GM04504 (cell line): ENCODE data around the gene NEBL.

Experiments used
- DNase-seq: peaks from one replicate; pipeline ENCODE4 v3.0.0-alpha.2; 2012; ENCODE audit warnings: low read depth

NEBL gene

DNA sequence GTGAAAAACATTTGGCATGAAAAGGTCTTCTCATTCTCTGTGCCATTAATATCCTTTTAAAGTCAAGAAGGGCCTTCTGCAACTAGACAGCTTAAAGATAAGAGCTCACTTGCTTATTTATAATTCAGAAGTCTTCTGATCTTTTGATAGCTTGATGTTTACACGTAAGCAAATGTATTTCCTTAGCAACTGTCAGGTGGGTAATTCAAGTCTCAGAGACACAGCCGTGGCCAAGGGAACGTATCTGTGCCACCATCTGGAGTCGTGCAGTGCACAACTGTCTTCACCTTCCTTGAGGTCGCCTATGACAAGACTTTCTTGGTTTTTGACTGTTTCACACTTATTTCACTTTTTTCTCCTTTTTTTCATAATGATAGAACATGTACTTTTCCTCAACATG, 4.0 kb upstream of the NEBL start:
- DNase-seq = no peak

- DNase-seq = no peak
Measured at GRCh38 chr10:20898866-20899535, 1.9 kb upstream of the NEBL start.

DNA sequence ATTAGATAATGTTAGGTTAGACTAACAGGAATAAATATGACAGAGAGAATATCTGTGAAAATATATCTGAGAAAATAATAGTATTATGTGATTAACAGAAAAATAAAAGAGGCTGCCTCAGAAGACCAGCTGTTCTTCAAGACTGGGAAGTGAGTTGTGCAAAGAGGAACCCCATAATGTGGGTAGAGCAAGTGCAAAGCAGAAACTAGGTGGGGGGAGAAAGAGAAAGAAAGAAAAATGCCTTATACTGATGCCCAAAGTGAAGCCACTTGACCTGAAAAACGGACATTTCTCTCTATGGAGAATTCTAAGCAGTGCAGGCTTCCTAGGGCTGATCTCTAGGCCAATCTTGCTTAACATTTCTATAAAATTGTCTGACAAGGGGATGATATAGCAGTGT, 3.8 kb downstream of the NEBL start:
- DNase-seq = no peak

DNA sequence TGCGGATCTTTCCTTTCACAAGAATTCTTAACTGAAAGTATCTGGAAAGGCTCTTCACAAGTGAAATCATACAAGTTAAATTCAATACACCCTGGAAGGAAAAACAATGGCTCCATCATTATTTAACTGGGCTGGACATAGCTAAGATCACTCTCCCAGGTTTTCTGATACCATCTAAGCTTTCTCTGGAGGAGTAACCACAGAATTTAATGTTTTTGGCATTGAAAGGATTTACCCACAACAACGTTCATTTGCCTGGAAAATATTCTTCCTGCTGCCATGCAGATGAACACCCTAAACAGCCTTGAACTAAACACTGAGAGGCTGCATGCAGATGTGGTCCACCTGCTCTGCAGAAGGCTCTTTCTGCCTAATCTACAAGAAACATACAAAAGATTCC, 4.3 kb downstream of the NEBL start:
- no peak for DNase-seq

DNA sequence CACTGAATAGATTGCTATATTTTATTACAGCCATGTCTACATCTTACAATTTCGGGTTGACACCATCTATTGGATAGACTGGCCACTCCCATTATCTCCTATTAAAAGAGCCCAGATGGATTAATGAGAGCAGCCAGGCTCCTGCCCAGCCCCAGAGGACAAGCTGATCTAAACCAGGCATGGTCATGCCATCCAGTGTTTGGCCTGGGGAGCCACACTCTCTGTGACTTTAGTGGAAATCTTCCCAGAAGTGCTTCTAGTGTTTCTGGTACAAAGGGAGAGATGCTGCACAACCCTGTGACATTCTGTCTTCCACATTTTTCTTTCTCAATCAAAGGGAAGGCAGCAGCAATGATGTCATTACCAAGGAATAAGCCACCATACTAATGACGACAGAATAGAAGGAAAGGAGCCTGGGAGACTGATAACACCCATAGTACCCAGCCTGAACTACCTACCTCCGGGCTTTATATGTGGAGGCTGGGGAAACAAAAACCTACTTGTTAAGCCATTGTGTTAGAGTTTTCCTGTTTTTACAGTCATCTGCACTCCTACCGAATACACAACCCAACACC, 5.0 kb downstream of the NEBL start:
- no peak for DNase-seq

DNA sequence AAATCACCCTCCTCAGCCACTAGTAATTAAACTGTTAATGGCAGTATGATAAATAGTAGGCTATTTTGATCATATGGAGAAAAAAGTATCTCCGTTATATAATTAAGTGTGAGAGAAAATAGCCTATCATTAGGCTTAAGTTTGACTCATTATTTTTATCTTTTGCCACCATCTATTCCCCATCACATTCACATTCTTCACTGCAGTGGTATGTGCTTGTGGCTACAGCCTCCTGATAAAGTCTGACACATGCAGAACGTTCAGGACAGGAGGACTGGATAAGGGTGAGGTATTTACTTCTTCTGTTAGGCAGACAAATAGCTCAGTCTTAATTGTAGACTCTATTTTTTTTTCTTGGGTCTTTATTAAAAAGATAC, 5.8 kb downstream of the NEBL start:
- no peak for DNase-seq

DNA sequence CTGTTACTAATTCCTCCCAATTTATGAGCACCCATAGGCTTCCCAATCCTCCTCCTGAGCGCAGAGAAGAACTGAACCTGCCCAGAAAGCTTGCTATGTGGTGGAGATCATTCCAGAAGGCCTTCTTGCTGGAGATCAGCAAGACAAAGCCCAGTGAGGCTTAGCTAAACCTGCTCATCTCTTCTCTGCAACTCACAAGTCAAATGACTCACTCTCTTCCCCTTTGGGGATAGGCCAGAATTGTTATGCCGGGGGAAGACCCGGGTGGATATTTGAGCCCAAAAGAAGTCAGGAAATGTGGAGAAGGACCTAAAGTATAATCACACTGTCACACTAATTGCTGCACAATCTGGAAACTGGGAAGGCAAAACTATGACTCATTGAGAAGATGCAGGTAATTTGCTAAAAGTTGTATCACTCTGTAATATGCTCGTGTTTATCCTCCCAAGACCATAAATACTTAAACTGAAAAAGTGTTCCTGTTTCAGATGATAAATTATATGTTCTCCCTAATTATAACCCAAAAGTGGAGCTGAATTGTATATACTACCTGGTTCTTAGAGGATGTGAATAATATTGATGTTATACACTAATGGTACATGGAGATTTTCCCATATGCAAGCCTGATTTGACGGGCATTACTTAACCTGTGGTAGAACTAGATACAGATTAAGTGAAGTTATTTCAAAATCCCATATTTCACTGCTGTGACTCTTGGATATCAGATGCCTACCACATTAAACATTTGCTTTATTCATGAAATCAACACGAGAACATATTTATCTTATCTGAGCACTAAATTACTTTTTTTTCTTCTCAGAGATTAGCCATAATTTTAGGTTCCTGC, 6.4 kb downstream of the NEBL start:
- no peak for DNase-seq

DNA sequence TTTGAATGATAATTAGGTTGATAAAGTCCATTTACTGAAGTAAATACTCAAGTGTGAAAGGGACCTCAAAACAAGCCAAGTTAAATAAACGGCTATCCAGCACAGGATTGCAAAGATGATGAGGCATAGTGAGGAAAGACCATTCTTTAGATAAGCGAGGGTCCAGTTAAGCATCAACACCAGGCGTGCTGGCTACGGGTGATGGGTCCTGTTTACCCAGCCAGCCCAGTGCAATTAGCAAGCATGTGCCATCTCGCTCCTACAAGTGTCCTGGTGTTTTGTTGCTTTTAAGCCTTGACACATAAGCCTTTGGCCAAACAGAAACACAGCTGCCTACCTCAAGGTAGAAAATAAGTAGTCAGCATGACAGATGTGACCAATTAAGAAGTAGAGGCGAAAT, 7.1 kb downstream of the NEBL start:
- no peak for DNase-seq

- DNase-seq = no peak
Measured at GRCh38 chr10:20888620-20889330, 8.3 kb downstream of the NEBL start.

DNA sequence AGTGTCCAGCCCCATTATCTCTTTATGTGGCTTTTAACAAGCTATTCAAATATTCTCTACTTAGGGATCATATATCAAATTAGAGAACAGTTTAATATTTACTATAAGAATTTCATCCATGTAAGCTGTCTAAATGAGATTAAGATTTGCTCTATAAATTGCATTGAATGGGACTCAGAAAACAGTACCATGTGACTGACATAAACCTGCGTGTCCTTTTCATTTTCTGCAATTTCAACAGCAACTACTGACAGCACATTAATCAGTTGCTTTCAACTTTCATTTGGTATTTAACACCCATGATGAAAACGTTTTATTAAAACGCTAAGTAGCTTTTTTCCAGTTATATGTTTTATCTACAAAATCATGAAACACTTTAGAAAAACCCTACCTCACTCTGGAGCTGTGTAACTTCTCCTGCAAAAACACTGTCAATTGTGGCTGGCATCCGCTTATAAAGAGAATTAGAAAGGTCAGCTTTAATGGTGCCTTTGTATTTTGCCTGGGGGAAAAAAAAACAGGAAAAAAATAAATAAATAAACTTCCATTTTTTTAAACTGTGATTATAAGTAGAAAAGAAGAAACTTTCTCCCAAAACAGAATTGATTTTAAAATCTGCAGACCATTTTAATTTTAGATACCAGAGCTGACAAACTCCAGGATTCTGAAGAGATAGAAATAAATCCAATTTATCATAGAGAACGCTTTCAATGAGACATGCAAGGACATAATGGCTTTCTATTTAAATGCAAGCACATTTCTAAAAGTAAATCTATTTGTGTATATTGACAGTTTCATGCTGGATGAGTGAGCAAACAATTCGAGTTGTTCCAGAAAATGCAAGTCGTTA, 9.2 kb downstream of the NEBL start:
- DNase-seq = no peak

DNA sequence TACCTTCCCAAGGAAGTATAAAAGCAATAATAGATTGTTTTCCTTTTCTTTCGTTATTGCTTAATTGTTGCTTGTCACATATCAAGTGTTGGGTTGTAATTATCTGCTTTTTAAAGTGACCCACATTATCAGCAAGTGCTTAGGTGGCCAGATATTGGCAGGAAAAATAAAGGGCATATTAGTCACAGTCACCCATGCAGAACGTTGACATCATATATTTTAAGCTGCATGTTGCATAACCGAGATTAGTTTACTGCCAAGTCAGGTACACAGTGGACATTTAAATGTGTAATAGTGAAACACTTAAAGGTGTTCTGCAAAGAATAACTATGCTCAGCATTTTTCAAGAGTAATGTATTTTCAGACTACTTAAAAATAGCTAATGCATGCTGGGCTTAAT, 11.4 kb downstream of the NEBL start:
- DNase-seq = no peak

GRCh38 chr10:20883552-20883951, 13.6 kb downstream of the NEBL start:
- no peak for DNase-seq

GRCh38 chr10:20882091-20882490, 15.0 kb downstream of the NEBL start:
- no peak for DNase-seq

- no peak for DNase-seq
Measured at GRCh38 chr10:20879136-20879535, 18.0 kb downstream of the NEBL start.

DNA sequence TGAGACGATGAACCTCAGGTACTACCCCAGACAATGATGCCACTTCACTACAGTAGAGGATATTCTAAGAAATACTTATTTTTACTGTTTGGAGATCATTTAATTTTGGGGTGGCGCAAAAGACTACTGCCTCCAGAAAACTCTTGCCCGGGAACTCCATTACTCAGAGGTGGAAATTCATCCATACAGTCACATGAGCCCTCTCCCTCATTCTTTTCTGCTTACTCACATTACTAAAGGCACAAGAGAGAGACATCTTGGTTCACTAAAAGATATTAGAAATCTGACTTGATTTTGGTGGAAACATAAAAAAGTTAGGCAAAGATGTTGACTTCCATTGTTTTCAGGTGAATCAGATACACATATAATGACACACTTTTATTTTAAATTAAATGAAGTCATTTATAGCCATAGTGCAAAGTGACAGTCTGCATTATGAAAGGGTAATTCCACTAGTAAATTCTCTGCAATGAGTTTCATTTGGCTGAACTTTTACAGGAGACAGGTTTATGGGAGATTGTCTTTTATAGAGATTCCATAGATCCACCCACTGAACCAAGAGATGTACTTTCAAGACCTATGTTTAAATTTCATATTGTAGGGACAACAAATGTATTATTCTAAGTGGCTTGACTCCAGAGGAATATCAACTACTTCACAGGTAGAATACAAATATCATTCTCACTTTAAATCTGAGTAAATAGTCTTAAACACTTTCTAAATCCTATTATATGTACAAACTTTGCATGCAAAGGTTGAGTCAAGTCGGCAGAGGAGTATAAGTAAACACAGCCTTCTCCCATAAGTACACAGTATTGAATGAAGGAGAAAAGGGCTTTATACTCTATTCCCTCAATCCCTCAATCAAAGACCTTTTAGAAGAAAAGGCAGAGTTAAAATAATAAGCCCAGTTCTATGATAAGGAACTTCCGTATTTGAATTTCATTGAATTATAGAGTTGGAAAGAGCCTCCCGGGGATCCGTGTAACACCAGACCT, 18.8 kb downstream of the NEBL start:
- DNase-seq = no peak

GRCh38 chr10:20877554-20877953, 19.6 kb downstream of the NEBL start:
- no peak for DNase-seq

- no peak for DNase-seq
Measured at GRCh38 chr10:20874261-20874660, 22.9 kb downstream of the NEBL start.

GRCh38 chr10:20871970-20872369, 25.1 kb downstream of the NEBL start:
- no peak for DNase-seq

DNA sequence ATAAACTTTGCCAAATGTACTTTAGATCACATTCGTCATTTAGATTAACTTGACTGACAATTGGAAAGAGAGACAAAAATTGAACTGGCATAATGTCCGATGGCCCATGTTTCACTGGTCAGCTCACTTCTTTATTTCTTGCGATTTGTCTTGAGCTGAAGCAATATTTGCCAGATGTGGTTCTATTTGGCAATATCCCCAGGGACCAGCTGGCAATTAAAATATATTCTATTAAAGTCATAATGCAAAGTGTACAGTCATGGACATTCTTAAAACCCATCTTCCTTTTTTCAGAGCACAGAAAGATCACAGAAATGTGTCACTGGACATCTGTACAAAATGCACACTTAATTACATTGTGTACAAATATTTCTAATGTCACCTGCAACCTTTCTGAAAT, 26.3 kb downstream of the NEBL start:
- DNase-seq = no peak

DNA sequence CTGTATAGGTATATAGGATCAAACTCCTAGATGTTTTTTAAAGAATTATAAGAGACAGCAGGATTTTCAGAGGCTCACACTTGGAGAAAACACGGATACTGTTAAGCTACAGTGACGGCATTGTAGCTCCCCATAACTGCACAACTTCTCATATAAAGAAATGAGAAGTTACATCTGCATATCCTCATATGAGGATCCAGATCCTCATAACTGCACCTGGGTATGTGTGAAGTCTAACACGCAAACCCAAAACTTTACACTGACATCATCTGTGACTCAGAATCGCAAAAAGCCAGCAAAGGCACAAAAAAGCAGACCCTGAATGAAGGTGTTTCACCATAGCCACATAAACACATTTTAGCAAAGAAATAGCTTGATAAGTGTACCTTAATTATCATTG, 34.1 kb downstream of the NEBL start:
- DNase-seq = no peak
